GM18526 (cell line): Measurements from ENCODE around the gene USP43.

Experiments
- POLR2A ChIP-seq: IDR thresholded peaks from 3 replicates; pipeline ENCODE4 v1.6.1; 2011; ENCODE audit not compliant: insufficient read length; ENCODE audit errors: extremely low read depth

Gene USP43

DNA sequence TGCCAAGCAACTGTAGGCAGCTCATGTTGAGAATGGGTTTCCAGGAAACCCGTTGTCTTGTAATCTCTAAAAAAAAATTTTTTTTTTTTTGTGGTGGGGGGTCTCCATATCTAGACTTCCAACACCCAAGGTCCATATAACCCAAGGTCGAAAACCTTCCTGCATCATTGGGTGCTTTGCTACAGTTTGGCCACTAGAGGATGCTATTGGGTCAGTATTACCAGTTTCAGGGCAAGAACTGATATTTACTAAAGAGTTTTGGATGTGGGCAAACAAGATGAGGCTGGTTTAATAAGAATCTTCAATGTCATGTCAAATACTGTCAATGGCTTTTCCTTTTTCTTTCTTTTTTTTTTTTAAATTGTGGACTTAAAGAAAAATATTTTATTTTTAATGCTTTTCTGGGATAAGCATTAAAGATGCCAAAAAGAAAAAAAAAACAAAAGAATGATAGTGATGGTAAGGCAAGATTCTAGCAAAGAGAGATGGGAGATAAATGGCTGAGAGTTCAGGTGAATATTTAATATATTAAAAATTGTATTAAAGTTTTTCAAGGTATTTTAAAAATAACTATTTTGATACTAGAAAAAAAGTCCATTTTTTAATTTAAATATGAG is 83.8 kb downstream of the USP43 start:
- TF ChIP-seq POLR2A, result no peak

GRCh38 chr17:9729735-9730420 is 84.6 kb downstream of the USP43 start:
- TF ChIP-seq POLR2A, result no peak

- no peak for TF ChIP-seq POLR2A
These were observed 105.2 kb downstream of the USP43 start for GRCh38 chr17:9750524-9750923.

DNA sequence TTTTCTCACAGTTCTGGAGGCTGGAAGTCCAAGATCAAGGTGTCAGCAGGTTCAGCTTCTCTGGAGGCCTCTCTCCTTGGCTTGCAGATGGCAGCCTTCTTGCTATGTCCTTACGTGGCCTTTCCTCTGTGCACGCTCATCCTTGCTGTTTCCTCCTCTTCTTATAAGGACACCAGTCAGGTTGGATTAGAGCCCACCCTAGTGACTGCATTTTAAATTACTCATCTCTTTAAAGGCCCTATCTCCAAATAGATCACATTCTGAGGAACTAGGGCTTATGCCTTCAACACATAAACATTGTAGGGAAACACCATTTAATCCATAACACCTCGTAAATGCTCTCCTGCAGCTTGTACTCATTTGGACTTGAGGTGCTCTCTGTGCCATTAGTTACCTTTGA is 109.8 kb downstream of the USP43 start:
- no peak for TF ChIP-seq POLR2A

DNA sequence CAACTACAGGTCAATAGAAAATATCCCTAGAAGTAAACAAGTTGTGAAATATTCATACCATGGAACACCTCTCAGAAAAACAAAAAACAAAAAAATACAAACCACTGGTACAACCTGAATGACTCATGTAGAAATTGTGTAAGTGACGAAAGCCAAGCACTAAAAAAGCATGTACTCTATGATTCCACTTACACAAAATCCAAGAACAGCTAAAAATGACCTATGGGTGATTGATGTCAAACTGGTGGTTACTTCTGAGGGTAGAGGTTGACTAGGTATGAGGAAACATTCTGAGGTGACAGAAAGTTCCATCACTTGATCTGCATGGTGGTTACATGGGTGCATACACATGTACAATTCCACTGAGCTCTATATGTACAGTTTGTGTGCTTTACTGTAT is 114.9 kb downstream of the USP43 start:
- TF ChIP-seq POLR2A, result no peak

- no peak for TF ChIP-seq POLR2A
These were observed 118.3 kb downstream of the USP43 start for GRCh38 chr17:9763643-9764042.

GRCh38 chr17:9765322-9765721 is 120.0 kb downstream of the USP43 start:
- TF ChIP-seq POLR2A, result no peak

GRCh38 chr17:9766970-9767369 is 121.7 kb downstream of the USP43 start:
- TF ChIP-seq POLR2A, result no peak

- no peak for TF ChIP-seq POLR2A
These were observed 122.2 kb downstream of the USP43 start for GRCh38 chr17:9767432-9767991.

DNA sequence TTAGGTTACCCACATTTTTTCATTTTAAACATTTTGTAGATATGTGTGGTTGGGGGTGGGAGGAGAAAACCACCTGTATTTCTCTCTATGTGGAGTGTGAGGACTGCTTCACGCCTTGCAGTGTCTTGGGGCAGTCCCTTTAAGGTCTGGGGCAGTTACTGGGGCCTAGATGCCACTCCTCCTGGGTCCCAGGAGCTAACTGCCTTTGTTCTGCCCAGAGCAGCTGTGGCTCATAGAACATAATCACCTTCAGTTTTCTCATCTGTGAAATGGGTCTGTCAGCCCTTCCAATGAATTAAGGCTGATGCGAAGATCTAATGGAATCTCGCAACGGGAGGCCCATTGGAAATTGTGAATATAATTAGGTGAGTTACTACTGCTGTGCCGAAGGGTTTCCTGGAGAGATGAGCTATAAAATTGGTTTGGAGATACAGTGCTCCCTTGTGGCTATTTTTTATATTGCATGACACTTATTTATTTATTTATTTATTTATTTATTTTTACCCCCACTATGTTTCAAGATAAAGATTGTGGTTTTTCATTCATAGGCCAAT is 123.1 kb downstream of the USP43 start:
- no peak for TF ChIP-seq POLR2A

- TF ChIP-seq POLR2A, result no peak
These were observed 123.8 kb downstream of the USP43 start for GRCh38 chr17:9769036-9769695.

- TF ChIP-seq POLR2A, result no peak
These were observed 126.1 kb downstream of the USP43 start for GRCh38 chr17:9771465-9771864.

GRCh38 chr17:9772658-9773057 is 127.3 kb downstream of the USP43 start:
- no peak for TF ChIP-seq POLR2A

DNA sequence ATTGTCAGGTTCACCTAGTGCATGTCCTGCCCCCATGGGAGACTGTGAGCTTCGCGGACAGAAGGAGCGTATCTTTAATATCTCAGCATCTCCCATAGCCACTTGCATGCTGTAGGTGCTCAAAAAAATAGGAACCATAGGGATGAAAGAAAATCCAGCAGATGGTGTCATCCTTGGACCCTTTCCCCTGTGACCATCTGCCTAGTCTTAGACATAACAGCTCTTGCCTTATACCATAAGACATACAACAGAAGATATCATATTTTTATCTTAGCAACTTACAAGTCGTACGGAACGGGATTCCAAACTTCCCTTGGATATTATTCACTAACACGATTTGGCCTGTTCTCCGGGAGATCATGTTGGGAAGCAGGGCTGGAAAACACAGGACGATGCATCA is 131.6 kb downstream of the USP43 start:
- TF ChIP-seq POLR2A, result no peak
